GM23338 (cell line): Measurements from ENCODE around the gene CPSF2.

ENCODE experiments used
- CTCF ChIP-seq, 2 experiments: fragments of 200-600 bp in 1 of 2; sonication (generic) in 1 of 2; conservative IDR thresholded peaks; 2 replicates each; pipeline versions ENCODE4 v1.5.1 to v1.6.1; 2016 to 2017; ENCODE audit warnings: antibody characterized with exemption in 2 of 2, low read depth in 2 of 2, mild to moderate bottlenecking in 2 of 2, moderate library complexity in 1 of 2
- ETS1 ChIP-seq: IDR thresholded peaks from 2 replicates; pipeline ENCODE4 v1.6.1; 2016; ENCODE audit warnings: antibody characterized with exemption
- EZH2 ChIP-seq: fragments of 200-600 bp; sonication (generic); IDR thresholded peaks from one replicate; pipeline ENCODE4 v1.8.0; 2017; ENCODE audit warnings: antibody characterized with exemption, mild to moderate bottlenecking, low read depth; ENCODE audit not compliant: unreplicated experiment

- TF ChIP-seq CTCF (conservative IDR thresholded peaks at IDR 0.05; ENCODE audit: low read depth in 2 of 2) (no peak), EZH2 (no peak), ETS1 (no peak)
Observed at GRCh38 chr14:92203116-92203515, 81.3 kb downstream of the CPSF2 start.
